Activated naive CD4-positive, alpha-beta T cell treated with anti-CD3 and anti-CD28 coated beads, Interleukin-2, amount 50 U/mL, for 24 hours (primary cell): ENCODE data around the gene SYT17.
A peak's percentile ranks its signal among the peaks of the same experiment; 100 is the strongest.

Source experiments
- H3K27ac Mint-ChIP-seq: one replicate; pipeline ENCODE4 v1.8.0; 2021; ENCODE audit warnings: mild to moderate bottlenecking, mixed read lengths
- H3K27me3 Mint-ChIP-seq: one replicate; pipeline ENCODE4 v1.8.0; 2021; ENCODE audit warnings: mixed read lengths
- H3K36me3 Mint-ChIP-seq: one replicate; pipeline ENCODE4 v1.8.0; 2021; ENCODE audit warnings: mixed read lengths
- H3K4me1 Mint-ChIP-seq: one replicate; pipeline ENCODE4 v1.8.0; 2021; ENCODE audit warnings: mixed read lengths
- H3K4me3 Mint-ChIP-seq: one replicate; pipeline ENCODE4 v1.8.0; 2021; ENCODE audit warnings: mild to moderate bottlenecking, mixed read lengths
- H3K9me3 Mint-ChIP-seq: one replicate; pipeline ENCODE4 v1.8.0; 2021; ENCODE audit warnings: mixed read lengths

Gene SYT17

DNA sequence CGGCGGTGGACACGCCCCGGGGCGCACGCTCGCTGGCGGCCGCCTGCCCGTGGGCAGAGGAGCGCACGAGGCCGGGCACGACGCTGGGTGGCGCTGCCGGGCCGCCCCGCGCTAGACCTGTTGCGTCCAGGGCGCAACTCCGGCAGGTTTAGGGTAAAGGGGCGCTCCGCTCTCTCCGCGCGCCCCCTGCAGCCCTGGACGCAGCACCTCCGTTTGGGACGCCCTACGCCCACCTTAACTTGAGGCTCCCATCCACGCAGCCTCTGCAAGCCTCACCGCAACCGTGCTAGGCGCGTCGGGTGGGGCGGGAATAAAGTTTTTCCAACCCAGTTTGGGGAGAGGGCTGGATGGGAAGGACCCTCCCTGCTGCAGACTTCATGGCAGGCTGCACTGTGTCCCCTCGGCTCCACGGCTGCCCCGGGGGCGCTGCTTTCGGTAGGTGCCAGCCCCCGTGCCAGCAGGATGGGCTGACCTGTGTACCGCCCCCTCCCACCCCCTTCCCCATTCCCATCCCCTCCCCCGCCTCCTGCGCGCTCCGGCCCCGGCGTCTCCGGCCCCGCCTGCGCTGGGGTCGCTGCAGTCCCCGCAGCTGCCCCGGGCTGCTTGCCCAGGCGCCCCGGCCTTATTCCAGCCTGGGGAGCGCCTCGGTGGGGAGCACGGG, at the start of gene SYT17:
Gene SYT17 (plus strand): TSS at position 531 of the 661 bp plus-strand sequence. CDS start 407 bp downstream, outside the sequence.
- H3K27ac Mint-ChIP-seq, result no peak within 1 kb of the TSS
- peaks cover 16% of the 10 kb centered on the region for H3K27me3 Mint-ChIP-seq
- H3K9me3 Mint-ChIP-seq, result no peaks in the 10 kb centered on the region
- H3K4me3 Mint-ChIP-seq, result no peak within 1 kb of the TSS
- peaks cover 4% of the 10 kb centered on the region for H3K4me1 Mint-ChIP-seq
- no peaks in the 10 kb centered on the region for H3K36me3 Mint-ChIP-seq

DNA sequence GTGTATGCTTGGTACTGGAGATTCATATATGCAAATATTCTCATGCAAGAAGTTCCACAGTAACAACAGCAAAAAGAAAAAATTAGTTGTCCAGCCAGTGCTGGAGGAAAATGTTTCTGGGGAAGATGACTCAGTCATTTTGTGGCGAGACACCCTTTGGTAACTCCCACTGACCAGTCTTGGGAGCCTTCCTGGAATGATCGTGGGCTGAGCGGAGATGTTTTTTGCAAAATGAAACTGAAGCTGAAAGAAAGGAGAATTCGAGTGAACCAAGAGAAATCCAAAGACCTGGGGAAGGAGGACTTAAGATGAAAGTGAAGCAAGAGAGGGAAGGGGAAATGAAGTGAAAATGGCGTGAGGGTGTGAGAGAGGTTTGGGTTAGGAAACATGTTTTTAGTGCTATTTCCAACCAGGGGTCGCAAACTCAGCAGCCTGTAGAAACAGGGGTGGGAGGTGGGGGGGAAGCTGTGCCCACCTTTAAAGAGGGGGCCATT, 49.1 kb upstream of the SYT17 start:
- Mint-ChIP-seq H3K9me3 (no peaks in the 10 kb centered on the region), H3K4me1 (peaks cover 6% of the 10 kb centered on the region)

GRCh38 chr16:19119564-19119963, 48.5 kb upstream of the SYT17 start:
- Mint-ChIP-seq H3K36me3 (no peaks in the 10 kb centered on the region), H3K4me3 (no peak overlapping the region), H3K9me3 (no peaks in the 10 kb centered on the region), H3K27ac (no peak overlapping the region), H3K4me1 (peaks cover 6% of the 10 kb centered on the region), H3K27me3 (peaks cover 5% of the 10 kb centered on the region)

More for the DNA sequence above, 49.1 kb upstream of the SYT17 start:
- Mint-ChIP-seq H3K27ac (peak overlapping the region; percentile 3), H3K27me3 (peaks cover 6% of the 10 kb centered on the region), H3K36me3 (no peaks in the 10 kb centered on the region), H3K4me3 (peak overlapping the region; percentile 19)

DNA sequence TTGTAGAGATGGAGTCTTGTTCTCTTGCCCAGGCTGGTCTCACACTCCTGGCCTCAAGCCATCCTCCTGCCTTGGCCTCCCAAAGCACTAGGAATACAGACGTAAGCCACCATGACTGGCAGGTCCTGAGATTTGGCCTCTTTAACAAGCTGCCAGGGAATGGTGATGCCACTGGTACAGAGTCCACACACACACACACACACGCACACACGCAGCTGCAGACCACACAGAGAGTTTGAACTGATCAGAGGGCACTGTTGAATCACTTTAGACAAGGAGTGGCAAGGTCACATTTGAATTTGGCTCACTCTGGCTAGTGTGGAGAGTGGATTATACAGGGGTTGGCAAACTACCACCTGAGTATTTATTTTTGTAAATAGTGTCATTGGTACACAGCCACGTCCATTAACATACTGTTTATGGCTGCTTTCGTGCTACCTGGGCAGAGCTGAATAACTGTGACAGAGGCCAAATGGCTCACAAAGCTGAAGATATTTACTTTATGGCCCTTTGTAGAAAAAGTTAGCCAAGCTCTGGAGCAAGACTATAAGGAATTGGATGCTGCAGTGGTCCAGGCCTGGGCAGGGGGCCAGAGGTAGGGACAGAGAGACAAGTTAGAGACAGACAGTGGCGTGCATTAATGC, 44.4 kb upstream of the SYT17 start:
- peaks cover 6% of the 10 kb centered on the region for H3K4me1 Mint-ChIP-seq
- H3K36me3 Mint-ChIP-seq, result no peaks in the 10 kb centered on the region
- no peaks in the 10 kb centered on the region for H3K27me3 Mint-ChIP-seq
- no peaks in the 10 kb centered on the region for H3K9me3 Mint-ChIP-seq
- no peak overlapping the region for H3K27ac Mint-ChIP-seq
- no peak overlapping the region for H3K4me3 Mint-ChIP-seq

DNA sequence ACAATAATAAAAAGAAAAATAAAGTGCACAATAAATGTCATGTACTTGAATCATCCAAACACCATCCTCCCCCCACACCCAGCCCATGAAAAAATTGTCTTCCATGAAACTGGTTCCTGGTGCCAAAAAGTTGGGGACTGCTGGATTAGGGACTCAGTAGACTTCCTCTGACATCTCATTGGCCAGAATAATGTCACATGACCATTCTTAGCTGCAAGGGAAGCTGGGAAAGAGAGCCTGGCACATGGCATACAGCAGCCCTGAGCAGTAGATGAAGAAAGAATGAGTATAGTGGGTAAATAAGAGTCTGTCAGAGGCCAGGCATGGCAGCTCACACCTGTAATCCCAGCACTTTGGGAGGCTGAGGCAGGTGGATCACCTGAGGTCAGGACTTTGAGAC, 41.7 kb upstream of the SYT17 start:
- Mint-ChIP-seq H3K27ac (no peak overlapping the region), H3K27me3 (no peaks in the 10 kb centered on the region), H3K36me3 (no peaks in the 10 kb centered on the region), H3K9me3 (no peaks in the 10 kb centered on the region), H3K4me1 (peaks cover 9% of the 10 kb centered on the region), H3K4me3 (no peak overlapping the region)

DNA sequence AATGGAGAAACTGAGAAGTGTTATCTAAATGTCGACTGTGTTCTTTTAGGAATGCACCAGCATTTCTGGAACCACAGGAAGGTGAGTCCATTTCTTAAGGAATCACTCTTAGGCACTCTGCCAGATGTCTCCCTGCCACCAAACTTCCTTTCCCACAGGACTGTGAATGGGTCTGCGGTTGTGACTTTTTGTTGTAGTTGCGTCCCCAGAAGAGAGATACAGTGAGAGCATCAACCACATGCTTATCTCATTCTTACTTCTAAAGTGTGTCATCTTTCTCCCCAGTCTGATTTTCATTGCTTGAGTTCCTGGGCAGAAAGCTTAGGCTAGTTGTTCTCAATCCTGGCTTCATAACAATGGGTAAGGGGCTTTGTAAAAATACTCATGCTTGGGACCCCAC, 40.8 kb upstream of the SYT17 start:
- Mint-ChIP-seq H3K4me1 (peaks cover 11% of the 10 kb centered on the region), H3K9me3 (no peaks in the 10 kb centered on the region), H3K4me3 (no peak overlapping the region), H3K36me3 (no peaks in the 10 kb centered on the region), H3K27me3 (no peaks in the 10 kb centered on the region), H3K27ac (no peak overlapping the region)

DNA sequence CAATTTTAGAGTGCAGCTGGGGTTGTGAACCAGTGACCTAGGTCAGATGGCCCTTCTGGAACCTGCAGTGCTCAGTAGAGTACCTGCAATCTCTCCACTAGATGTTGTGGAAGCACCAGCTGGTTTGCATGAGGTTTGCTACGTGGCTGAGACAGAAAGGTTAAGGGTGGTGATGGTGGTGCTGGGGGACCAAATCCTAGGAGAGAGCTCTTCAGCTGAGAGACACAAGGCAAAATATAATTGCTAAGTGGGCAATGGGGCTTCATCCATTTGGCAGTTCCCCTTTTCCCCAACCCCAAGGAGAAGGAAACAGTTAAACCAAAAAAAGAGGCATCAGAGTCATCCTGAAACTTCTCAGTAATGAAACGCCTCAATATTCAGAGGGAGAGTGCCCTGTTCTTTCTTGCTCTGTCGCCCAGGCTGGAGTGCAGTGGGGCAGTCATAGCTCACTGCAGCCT, 40.3 kb upstream of the SYT17 start:
- no peaks in the 10 kb centered on the region for H3K9me3 Mint-ChIP-seq
- H3K27me3 Mint-ChIP-seq, result no peaks in the 10 kb centered on the region
- no peak overlapping the region for H3K4me3 Mint-ChIP-seq
- peaks cover 11% of the 10 kb centered on the region for H3K4me1 Mint-ChIP-seq
- H3K36me3 Mint-ChIP-seq, result no peaks in the 10 kb centered on the region
- H3K27ac Mint-ChIP-seq, result no peak overlapping the region

- Mint-ChIP-seq H3K4me1 (peaks cover 11% of the 10 kb centered on the region), H3K27ac (no peak overlapping the region), H3K27me3 (no peaks in the 10 kb centered on the region), H3K9me3 (no peaks in the 10 kb centered on the region), H3K36me3 (no peaks in the 10 kb centered on the region), H3K4me3 (no peak overlapping the region)
These were observed 39.4 kb upstream of the SYT17 start for GRCh38 chr16:19128454-19129200.

DNA sequence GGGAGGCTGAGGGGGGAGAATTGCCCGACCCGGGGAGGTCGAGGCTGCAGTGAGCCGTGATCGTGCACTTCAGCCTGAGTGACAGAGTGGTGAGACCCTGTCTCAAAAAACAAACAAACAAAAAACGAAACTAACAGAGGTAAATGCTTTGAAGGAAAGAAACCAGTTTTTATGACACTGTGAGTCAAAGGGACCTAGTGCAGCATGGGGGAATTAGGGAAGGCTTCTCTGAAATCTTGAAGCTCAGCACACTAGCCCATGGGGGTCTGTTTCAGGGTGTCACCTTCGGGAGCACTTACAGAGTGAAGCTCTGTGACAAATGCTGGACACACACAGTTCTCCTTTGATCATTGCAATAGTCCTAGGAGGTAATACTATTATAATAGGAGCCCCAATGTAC, 37.7 kb upstream of the SYT17 start:
- Mint-ChIP-seq H3K9me3 (no peaks in the 10 kb centered on the region), H3K4me1 (peaks cover 11% of the 10 kb centered on the region), H3K4me3 (no peak overlapping the region), H3K36me3 (no peaks in the 10 kb centered on the region), H3K27ac (no peak overlapping the region), H3K27me3 (no peaks in the 10 kb centered on the region)

GRCh38 chr16:19130852-19131824, 36.9 kb upstream of the SYT17 start:
- H3K9me3 Mint-ChIP-seq, result no peaks in the 10 kb centered on the region
- H3K27ac Mint-ChIP-seq, result no peak overlapping the region
- H3K4me3 Mint-ChIP-seq, result no peak overlapping the region
- H3K36me3 Mint-ChIP-seq, result no peaks in the 10 kb centered on the region
- H3K27me3 Mint-ChIP-seq, result no peaks in the 10 kb centered on the region
- H3K4me1 Mint-ChIP-seq, result peaks cover 11% of the 10 kb centered on the region

DNA sequence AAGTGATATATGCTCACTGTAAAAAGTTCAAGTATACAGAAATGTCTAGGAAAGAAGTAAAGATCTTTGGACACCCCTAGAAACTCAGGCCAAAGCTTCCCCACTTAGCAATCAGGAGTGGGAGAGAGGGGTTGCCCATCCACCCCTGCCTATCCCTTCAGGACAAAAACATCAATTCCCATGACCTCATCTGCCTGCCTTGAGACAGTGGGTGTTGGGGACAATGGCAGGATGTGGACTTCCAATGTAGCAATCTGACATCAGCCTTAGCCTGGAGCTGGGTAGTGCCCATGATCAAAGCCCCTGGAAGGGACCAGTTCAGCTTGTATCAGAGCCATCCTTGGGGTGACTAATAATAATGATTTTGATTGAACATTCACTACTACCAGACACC, 36.2 kb upstream of the SYT17 start:
- Mint-ChIP-seq H3K4me3 (no peak overlapping the region), H3K27ac (no peak overlapping the region), H3K4me1 (peaks cover 11% of the 10 kb centered on the region), H3K27me3 (no peaks in the 10 kb centered on the region), H3K36me3 (no peaks in the 10 kb centered on the region), H3K9me3 (no peaks in the 10 kb centered on the region)

DNA sequence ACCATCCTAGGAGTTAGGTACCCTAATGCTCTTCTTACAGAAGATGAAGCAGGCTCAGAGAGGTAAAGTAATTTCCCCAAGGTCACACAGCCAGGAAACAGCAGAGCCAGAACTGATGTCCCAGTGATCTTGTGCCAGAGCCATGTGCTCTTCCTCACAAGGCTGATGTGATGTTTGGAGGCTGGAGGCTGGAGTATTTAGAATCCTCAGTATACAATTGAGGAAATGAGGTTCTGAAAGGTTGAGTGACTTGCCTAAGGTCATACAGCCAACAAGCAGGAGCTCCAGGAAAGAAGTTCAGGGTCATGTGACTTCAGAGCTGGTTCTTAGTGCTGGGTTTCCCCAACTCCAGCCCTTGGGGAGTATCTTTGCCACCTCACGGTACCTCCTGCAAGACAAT, 35.8 kb upstream of the SYT17 start:
- Mint-ChIP-seq H3K9me3 (no peaks in the 10 kb centered on the region), H3K4me1 (peaks cover 11% of the 10 kb centered on the region), H3K27ac (no peak overlapping the region), H3K4me3 (no peak overlapping the region), H3K27me3 (no peaks in the 10 kb centered on the region), H3K36me3 (no peaks in the 10 kb centered on the region)

DNA sequence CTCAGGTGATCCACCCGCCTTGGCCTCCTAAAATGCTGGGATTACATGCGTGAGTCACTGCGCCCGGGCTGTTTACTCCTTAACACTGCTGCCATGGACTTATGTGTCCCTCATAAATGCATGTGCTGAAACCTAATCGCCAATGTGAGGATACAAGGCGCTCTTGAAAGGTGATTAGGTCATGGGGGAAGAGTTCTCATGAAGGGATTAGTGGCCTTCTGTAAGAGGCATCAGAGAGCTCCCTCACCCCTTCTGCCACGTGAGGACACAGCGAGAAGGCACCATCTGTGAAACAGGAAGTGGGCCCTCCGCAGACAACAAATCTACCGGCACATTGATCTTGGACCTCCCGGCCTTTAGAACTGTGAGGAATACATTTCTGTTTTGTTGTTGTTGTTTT, 35.1 kb upstream of the SYT17 start:
- no peaks in the 10 kb centered on the region for H3K36me3 Mint-ChIP-seq
- H3K9me3 Mint-ChIP-seq, result no peaks in the 10 kb centered on the region
- H3K4me1 Mint-ChIP-seq, result peaks cover 11% of the 10 kb centered on the region
- H3K27me3 Mint-ChIP-seq, result no peaks in the 10 kb centered on the region
- H3K4me3 Mint-ChIP-seq, result no peak overlapping the region
- no peak overlapping the region for H3K27ac Mint-ChIP-seq

GRCh38 chr16:19133600-19133999, 34.4 kb upstream of the SYT17 start:
- Mint-ChIP-seq H3K4me1 (peaks cover 11% of the 10 kb centered on the region), H3K4me3 (no peak overlapping the region), H3K9me3 (no peaks in the 10 kb centered on the region), H3K27ac (no peak overlapping the region), H3K27me3 (peaks cover 2% of the 10 kb centered on the region), H3K36me3 (no peaks in the 10 kb centered on the region)

DNA sequence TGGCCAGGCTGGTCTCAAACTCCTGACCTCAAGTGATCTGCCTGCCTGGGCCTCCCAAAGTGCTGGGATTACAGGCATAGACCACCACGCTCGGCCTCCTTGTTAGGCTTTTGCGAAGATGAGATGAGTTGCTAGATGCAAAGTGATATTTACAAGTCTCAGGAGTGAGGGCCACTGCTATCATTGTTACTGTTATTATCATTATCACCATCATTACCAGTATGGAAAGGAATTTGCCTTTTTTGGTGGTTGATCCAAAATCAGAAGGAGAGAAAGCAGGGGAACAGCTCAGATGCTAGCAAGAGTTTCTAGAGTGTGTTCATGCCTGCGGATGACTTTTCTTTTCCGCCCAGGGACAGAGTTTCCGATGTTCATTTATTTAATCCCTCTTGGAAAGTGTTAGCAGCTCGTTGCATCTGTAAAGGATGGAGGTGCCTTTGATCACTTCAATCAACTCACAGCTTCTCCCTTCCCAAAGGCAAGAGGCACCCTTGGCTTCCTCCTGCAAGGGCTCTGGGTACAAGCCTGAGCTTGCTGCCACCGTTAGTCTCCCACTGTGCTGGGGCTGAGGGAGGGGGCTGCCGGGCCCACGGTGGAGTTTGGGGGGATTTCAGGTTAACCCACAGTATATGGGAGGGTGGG, 32.7 kb upstream of the SYT17 start:
- no peaks in the 10 kb centered on the region for H3K9me3 Mint-ChIP-seq

More for the DNA sequence above, 32.7 kb upstream of the SYT17 start:
- Mint-ChIP-seq H3K27me3 (peaks cover 2% of the 10 kb centered on the region), H3K36me3 (no peaks in the 10 kb centered on the region), H3K4me3 (no peak overlapping the region), H3K4me1 (peaks cover 11% of the 10 kb centered on the region), H3K27ac (no peak overlapping the region)
